Measurements from ENCODE around the gene NELL1.
"Not testable (repeated sequence)": the region's sequence is repeated elsewhere in the genome, so short reads cannot be mapped to it uniquely, and the experiment has no call there.

NELL1 gene

DNA sequence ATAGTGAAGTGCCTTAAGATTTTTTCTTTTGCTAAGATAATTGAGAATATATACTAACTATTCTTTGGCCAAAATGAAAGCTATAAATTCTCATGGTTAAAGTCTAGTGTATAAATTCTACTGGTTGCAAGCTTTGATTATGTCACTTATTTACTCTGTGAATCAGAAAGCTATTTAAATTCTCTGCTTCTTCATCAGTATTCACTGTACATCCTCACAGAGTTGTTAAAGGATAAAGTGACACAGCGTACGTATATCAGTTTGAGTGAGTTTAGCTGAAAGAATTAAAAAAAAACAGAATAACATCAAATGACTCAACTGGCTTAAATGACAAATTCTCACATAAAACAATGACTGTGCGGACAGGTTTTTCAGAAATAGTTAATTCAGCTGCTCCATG lies 453.1 kb downstream of the NELL1 start:
- DNase-seq = no peak

DNA sequence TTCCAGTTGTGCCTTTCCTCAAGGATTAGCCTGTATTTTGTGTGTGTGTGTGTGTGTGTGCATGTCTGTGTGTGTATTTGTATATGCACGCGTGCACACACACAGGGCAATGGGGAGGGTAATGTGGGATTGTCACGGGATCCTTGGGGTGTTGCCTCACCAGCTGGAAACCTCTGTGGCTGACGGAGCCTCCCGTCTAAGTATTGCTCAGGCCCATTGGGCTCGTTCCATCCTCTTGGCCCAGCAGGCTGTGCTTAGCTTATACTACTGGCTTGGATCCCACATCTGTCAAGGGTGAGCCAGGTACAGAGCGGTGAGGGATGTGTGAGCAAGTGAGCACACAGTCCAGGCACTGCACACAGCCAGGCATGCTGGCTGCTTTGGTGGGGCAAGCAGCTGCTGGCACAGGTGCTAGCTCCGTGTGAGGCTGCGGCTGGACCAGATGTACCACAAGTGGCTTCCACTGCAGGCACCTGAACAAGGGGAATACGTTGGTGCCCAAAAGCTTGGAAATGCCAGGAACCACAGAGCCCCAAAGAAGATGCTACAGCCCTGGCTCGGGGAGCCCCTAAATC lies 462.8 kb downstream of the NELL1 start:
- no peak for DNase-seq

DNA sequence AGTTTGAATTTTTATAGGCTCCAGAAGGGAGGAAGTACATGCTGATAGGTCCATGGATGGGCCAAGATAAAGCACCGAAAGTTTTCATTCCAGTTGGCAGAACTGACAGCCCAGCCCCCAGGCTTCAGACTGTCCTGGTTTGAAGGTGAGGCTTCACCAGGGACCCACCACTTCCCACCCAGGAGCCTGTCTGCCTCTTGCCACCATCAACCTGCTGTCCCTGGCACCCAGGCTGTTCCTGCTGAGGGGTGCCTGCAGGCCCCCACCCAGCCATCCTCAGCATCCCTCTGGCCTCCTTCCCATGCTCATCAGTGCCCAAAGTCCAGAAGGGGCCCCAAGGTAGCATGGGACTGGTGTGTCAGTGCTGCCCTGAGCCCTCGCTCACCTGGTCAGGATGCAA lies 463.9 kb downstream of the NELL1 start:
- DNase-seq = no peak

DNA sequence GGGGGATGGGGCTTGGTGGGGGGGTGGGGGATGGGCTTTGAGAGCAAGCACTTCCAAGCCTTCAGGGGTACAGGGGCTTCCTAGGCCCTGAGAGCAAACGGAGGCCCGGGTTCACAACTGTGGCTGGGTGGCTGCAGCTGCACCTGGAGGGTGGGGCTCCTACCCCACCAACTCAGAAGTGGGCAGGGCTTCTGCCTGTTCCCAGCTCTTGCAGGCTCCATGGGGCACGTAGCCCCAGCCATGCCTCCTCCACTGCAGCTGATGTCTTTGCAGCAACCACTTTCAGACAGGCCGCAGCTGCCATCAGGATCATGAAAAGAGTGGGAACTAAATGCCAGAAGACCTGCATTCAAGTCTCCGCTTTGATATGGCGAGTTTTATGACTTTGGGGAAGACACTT lies 464.3 kb downstream of the NELL1 start:
- no peak for DNase-seq

DNA sequence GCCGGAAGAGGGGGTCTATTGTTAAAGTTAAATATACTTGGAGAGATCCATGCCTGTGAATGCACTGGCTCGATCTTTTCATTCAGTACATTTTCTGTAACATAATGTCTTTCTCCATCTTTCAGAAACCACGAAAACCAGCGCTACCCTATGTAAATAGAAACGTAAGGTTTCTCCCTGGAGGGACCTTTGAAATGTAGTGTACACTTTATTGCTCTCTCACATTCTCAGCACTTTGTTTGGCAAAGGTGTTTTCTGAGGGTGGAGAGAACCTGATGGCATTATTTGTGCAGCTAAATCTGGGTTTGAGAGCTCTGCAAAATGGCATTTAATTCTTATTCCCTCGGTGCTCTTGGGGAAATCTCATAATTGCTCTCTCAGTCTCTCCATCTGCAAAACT lies 468.4 kb downstream of the NELL1 start:
- no peak for DNase-seq

DNA sequence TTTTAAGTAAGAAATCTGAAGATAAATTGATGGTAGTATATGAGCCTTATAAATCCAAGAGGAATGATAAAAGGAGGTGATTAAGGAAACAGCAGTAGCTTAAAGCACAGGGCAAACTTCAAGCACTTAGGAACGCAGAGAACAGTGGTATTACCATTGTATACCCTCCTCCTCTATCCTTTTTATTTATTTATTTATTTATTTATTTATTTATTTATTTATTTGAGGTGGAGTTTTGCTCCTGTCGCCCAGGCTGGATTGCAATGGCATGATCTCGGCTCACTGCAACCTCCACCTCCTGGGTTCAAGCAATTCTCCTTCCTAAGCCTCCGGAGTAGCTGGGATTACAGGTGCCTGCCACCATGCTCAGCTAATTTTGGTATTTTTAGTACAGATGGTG lies 472.2 kb downstream of the NELL1 start:
- DNase-seq = not testable (repeated sequence)

DNA sequence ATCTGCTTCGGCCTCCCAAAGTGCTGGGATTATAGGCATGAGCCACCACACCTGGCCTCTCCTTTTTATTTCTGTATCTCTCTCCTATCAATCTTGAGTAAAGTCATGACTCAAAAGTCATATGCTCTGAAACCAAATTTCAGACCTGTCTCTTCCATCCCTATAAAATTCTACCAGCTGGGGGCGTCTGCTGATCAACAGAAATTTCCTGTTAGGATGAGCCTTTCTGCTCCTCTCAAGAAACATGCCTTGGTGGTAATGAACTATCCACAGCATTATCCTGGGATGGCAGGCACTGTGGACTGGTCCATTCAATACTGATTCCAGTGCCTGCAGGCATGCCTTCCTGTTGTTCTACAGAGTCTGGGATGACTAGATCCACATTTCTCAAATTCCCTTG lies 472.6 kb downstream of the NELL1 start:
- DNase-seq = no peak

DNA sequence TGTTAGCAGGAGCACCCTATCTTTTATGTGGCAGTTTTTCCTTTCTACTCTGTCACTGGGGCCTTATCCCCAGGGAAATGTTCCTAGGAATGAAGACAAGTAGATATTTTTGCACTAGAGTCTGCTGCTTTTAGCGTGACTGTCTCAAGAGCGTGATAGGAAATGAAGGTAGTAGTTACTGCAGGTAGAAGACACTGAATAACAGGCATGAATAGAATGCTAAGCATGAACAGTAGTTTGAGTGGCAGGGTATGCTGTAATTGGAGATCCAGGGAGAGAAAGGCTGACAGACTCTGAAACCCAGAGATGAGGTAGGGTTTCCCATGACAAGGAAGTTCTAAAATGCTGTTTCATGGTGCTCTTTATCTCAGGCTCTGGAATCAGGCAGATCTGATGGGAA lies 475.1 kb downstream of the NELL1 start:
- no peak for DNase-seq

DNA sequence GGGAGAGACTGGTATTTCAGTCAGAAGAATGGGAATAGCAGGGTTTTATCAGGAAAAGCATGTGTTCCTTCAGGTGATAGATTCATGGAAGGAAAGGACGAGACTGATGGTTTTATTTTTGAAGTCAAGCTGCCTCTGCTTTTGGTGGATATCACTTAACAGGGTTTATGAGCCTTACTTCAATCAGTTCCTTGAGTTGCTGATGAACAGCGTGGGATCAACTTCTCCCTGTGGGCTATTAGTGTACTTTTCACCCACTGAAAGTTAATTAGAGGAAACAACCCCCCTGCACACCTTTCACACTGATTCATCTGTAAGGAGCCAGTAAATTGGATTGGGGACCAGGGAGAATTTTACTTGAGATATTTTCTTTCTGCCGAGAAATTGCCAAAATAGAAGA lies 479.0 kb downstream of the NELL1 start:
- no peak for DNase-seq

DNA sequence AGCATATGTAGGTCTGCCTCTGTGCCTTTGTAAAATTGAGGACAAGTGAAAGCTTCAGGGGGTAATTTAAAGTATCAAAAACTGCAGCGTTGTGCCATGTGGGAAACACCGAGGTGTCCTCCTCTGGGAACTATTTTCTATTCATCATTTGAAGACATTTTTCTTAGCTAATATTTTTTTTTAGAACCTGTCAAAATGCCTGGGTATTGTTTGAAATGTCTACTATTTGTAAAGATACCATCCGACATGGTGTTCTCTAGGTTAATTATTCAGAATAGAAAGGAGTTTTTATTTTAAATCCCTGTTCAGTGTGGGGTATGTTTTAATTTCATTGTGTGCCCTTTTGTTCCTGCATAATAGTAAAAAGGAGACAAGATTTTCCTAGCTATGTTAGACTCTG lies 490.8 kb downstream of the NELL1 start:
- DNase-seq = no peak

DNA sequence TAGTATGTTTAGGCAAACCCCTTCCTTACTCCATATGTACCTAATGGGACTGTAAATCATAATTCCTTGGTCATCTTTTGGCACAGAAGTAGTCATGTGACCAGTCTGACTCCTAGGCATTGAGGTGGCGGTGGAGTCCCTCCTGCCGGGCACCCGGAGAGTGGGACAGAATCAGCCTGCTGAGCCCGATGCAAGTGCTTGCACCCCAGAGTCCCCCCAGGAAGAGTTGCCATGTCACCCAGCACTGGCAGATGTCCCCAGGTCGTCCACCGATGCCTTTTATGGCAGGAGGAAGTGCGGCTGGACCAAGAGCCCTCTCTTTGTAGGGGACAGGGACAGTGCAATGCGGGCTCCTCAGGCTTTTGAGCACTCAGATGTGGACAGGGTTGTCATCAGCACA lies 500.3 kb downstream of the NELL1 start:
- DNase-seq = no peak

DNA sequence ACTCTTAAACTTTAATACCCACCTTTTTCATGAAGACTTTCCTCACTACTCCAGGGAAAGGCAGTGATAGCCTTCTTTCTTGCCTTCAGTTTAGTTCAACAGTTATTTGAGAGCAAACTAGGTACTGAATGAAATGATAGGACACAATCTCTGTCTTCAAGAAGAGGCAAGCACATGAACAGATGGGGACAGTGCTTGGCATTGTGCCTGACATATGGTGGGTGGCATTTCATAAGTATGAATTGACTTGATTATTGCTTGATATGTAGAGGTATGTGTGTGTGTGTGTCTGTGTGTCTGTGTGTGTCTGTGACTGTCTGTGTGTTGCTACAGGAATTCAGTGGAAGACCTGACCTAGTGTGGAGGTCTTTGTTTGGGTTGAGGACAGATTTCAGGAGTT lies 504.1 kb downstream of the NELL1 start:
- no peak for DNase-seq

DNA sequence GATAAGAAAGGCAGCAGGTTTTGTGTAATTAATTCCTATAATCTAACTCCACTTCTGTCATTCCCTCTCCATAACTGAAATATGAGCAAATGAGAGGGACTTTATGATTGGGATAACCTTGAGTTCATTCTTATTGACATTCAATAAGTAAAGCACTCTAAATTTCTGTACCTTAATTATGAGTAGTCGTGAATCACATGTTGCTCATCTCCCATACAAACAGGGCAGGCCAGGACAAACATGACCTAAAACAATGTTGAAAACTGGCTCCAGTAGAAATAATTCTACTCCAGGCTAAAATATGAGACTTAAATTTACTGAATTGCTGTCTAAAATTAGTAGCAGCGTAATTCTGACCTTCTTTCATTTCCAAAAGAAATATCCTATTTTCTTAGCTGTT lies 505.4 kb downstream of the NELL1 start:
- DNase-seq = no peak

DNA sequence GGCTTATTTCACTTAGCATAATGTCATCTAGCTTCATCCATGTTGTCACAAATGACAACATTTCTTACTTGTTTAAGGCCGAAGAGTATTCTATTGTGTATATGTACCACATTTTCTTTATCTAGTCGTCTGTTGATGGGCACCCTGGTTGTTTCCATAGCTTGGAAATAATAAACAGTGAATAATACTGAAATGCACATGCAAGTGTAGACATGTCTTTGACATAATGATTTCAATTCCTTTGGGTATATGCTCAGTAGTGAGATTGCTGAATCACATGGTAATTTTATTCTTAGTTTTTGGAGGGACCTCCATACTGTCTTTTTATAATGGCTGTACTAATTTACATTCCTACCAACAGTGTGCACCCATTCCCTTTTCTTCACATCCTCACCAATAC lies 508.0 kb downstream of the NELL1 start:
- no peak for DNase-seq

DNA sequence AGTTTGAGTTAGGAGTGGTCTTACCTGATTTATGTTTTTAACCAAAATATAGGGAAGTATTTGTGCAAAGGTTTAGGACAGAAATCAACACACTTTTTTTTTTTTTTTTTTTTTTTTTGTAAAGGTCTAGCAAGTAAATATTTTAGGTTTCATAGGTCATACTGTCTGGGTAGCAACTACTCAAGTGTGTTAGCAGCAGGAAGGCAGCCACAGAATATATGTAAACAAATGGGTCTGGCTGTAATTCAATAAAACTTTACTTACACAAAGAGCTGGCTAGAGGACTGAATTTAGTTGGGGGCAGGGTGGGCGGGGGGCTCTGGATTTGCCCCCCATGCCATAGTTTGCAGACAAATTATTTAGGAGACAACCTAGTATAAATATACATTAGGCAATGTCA lies 510.4 kb downstream of the NELL1 start:
- no peak for DNase-seq

DNA sequence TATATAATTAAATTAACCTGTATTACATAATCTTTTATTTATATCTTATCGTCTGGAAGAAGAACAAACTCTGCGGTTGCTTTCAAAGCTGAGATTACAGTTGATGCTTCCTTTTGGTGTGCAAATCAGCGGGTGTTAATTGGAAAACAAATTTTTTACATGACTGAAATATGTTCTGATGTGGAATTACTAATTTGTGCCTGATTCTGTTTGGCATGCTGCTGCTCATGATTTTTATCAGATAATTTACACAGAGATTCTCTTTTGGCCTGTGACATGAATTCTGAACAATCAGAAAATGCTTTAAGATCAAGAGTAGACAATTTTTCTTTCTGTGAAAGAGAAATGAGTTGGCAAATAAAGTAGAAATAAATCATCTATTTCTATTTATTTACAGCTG lies 510.8 kb downstream of the NELL1 start:
- no peak for DNase-seq

DNA sequence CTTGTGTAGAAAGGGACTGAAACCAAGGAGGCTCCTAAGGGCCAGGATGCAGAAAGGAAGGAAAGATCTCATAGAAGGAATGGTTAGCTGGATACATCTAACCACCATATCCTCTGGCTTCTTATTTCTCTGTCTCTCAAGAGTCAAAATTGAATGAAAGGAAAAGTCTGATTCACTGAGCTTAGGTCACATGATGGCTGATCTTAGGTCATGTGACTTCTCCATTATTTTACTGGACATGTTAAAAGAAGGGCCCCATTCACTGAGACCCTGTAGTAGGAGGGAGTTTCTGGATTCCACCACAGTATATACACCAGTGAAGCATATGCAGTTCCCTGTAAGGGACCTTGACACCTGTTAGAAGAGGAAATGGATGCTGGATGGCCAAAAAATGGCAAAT lies 516.6 kb downstream of the NELL1 start:
- no peak for DNase-seq

DNA sequence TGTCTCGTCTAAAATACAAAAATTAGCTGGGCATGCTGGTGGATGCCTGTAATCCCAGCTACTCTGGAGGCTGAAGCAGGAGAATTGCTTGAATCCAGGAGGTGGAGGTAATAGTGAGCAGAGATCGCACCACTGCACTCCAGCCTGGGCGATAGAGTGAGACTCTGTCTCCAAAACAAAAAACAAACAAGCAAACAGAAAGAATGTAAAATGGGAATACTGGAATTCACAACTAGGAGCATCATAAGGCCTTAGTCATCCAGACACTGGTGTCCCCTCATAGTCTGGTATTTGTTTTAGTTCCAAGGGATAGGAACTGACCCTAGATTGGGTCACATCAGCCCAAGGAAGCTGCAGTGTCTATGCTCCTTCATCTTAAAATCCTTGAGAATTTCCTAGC lies 520.8 kb downstream of the NELL1 start:
- no peak for DNase-seq

DNA sequence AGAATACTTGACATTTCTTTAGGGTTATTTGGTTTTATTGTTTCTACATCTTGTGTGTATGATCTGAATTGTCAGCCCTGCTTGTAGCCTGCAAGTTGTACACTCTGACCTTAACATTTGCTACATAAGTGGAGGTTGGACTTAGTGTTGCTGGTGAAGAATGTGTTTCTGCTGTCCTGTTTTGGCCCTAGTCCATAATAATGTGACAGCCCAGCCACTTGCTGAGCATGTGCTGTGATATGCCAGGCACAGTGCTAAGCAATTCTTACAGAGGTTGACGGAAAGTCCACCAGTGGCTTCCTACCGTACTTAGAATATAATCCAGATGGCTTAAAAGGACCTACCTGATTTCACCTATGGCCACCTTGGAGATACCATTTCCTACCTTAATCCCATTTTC lies 526.6 kb downstream of the NELL1 start:
- DNase-seq = no peak

DNA sequence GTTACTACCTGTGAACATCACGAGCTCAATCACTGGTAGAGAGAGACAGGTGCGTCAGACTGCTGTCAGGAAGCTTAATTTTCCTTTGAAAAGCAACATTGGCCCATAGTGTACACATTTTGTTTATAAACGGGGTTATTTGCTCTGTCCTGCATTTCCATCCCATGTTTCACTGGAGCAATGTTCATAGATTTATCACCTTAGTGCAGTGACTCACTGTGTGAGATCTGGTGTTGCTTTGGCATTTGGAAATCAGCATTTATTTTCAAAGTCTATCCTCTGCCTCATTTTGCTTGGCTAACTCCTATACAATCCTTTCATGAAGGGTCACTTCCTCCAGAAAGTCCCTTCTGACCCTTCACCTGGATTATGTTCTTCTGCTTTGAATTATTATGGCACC lies 529.1 kb downstream of the NELL1 start:
- DNase-seq = no peak

DNA sequence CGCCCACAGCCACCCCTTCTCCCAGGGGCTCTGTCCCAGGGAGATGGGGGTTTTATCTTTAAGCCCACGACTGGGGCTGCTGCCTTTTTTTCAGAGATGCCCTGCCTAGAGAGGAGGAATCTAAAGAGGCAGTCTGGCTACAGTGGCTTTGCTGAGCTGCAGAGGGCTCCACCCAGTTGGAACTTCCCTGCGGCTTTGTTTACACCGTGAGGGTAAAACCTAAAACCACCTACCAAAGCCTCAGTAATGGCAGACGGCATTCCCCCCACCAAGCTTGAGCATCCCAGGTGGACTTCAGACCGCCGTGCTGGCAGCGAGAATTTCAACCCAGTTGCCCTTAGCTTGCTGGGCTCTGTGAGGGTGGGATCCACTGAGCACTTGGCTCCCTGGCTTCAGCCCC lies 535.8 kb downstream of the NELL1 start:
- DNase-seq = no peak

DNA sequence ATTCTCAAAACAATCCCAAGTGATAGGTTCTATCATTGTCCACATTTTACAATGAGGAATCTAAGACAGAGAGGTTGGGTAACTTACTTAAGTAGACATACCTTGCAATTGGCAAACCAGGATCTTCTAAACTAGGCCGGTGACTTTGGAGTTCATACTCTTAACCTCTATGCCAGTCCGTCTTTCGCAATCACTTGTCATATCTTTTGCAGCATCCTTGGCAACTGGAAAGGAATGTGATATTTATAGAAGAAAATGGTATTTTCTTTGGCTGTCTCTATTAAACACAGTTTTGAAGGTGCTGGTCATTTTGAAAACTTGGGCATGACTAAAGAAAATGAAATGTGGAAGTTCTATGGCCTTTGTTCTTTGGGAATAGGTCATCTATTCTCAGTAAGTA lies 556.5 kb downstream of the NELL1 start:
- DNase-seq = no peak

DNA sequence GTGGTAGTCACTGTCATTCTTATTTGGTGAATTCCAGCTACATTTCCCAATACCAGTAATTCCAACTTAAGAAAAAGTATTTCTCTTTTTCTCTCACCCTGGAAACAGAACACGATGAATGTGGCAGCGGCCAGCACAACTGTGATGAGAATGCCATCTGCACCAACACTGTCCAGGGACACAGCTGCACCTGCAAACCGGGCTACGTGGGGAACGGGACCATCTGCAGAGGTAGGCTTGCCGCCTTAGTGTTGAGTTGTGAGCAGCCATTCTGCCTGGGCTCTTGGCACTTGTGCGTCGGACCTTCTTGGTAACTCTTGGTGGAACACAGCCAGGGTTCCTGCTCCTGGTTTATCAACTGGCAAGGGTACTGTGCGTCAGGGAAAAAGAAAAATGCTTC lies 559.8 kb downstream of the NELL1 start:
- no peak for DNase-seq

DNA sequence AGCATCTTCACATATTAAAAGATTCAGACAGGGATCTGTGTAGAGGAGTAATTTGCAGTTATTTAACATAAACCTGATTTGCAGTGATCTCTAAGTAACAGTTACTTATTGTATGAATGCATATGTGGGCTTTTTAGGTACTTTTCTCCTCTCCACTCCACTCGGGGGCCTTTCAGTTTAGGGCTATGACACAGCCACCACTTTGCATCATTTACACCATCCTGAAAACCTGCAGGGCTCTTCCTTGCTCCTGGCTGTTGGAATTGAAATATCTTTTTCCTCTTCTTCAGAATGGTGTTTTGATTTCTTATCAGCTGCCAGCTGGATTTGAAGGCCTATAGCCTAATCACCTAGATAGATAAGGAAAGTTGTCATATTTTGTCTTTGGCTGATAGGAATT lies 580.8 kb downstream of the NELL1 start:
- no peak for DNase-seq

DNA sequence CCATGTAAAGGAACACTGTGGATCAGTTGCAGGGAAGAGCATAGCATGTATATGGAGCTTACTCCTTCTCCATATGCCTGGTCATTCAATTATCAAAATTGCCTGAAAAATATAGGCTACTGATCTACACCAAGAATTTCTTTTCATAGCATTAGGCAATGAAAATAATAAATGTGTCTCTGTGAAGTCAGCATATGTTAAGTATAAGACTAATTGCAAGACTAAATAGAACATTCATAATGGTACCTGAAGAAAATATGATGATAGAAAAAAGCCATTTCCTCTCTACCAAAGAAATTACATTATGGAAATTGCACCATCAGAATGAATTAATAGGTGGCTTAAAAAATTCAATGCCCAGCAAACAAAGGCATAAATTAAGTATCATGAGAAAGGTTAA lies 584.7 kb downstream of the NELL1 start:
- no peak for DNase-seq

DNA sequence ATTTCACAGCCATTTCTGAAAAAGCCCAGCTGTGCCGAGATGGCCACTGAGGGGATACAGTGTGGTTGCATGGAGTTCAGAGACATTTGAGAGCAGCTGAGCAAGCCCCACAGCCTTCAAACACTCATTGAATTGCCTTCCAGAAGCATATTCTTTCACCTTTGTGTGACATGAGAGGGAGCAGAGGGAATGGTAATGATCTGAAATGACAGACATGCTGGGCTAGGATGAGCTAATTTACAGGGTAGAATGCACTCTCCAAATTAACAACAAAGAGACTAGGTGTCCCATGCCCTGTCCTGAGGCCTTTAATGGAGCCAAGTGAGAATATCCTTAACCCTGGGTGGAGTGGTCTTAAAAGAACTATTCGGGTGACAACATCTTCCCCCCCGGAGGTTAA lies 585.4 kb downstream of the NELL1 start:
- no peak for DNase-seq
